OCI-LY7 (cell line): Measurements from ENCODE around the gene DCLK3.

ENCODE experiments used
- CTCF ChIP-seq: fragments of 200-600 bp; sonication (generic); conservative IDR thresholded peaks from 2 replicates; pipeline ENCODE4 v1.5.1; 2014; ENCODE audit warnings: mild to moderate bottlenecking, antibody characterized with exemption, low read length, moderate library complexity, mixed read lengths
- EZH2phosphoT487 ChIP-seq: fragments of 200-600 bp; sonication (generic); IDR thresholded peaks from 2 replicates; pipeline ENCODE4 v1.6.1; 2018; ENCODE audit warnings: low read depth, borderline replicate concordance, mild to moderate bottlenecking, mixed run types, antibody characterized with exemption, low read length, moderate library complexity, mixed read lengths

- TF ChIP-seq CTCF (no peak), EZH2phosphoT487 (no peak)
These were observed 13.0 kb downstream of the DCLK3 start for GRCh38 chr3:36751326-36751725.
